Gastroesophageal sphincter (tissue), 3 donors: ENCODE data around the gene ADAMTS14.

Experiments
- EP300 ChIP-seq: sonication (generic); formaldehyde crosslinking; IDR thresholded peaks from one replicate; pipeline ENCODE4 v1.6.1; 2017; ENCODE audit warnings: antibody characterized with exemption, mild to moderate bottlenecking
- POLR2A ChIP-seq, 2 donors: fragments of 450-650 bp; IDR thresholded peaks; one replicate each; pipeline ENCODE4 v1.6.1; 2017; ENCODE audit warnings: antibody characterized with exemption in 2 of 2, mild to moderate bottlenecking in 2 of 2, moderate library complexity in 1 of 2
- POLR2AphosphoS5 ChIP-seq: sonication (generic); formaldehyde crosslinking; IDR thresholded peaks from one replicate; pipeline ENCODE4 v1.6.1; 2017; ENCODE audit warnings: antibody characterized with exemption
- TF ChIP-seq, protein P1 (sequence below), 4 experiments: fragments of 200-600 bp in 2 of 4; fragments of 450-650 bp in 2 of 4; sonication (generic) in 1 of 4; IDR thresholded peaks; one replicate each; pipeline ENCODE4 v1.5.1; 2017 to 2019; ENCODE audit warnings: antibody characterized with exemption in 4 of 4, mild to moderate bottlenecking in 2 of 4, moderate library complexity in 2 of 4

DNA sequence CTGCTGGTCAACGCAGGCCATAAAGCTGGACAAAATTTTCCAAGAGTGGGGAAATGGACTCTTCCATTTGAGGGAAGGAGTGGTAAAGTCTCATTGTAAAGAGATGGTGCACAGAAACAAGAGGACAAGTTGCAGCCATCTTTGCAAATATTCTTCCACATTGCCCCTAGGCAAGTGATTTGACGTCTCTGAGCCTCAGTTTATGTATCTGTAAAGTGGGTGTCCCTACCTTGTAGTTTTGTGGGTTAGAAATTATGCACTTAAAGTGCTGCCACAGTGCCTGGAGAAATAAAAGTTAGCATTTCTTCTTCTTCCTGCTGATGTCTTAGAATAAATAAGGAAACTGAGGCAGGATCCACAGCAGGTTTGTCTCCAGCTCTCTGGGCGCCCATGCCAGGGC lies 12.1 kb downstream of the ADAMTS14 start:
- TF ChIP-seq, protein P1, sequence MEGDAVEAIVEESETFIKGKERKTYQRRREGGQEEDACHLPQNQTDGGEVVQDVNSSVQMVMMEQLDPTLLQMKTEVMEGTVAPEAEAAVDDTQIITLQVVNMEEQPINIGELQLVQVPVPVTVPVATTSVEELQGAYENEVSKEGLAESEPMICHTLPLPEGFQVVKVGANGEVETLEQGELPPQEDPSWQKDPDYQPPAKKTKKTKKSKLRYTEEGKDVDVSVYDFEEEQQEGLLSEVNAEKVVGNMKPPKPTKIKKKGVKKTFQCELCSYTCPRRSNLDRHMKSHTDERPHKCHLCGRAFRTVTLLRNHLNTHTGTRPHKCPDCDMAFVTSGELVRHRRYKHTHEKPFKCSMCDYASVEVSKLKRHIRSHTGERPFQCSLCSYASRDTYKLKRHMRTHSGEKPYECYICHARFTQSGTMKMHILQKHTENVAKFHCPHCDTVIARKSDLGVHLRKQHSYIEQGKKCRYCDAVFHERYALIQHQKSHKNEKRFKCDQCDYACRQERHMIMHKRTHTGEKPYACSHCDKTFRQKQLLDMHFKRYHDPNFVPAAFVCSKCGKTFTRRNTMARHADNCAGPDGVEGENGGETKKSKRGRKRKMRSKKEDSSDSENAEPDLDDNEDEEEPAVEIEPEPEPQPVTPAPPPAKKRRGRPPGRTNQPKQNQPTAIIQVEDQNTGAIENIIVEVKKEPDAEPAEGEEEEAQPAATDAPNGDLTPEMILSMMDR (IDR thresholded peaks at IDR 0.05): no peak
- TF ChIP-seq POLR2A (IDR thresholded peaks at IDR 0.05) (no peak), EP300 (no peak), POLR2AphosphoS5 (no peak)
